ENCODE results near the gene MKLN1. TPM values are rescaled to one million over a fixed set of nuclear protein-coding genes. Genes with fewer than 3 reads are reported as not detected.
"Not testable (repeated sequence)": the region's sequence is repeated elsewhere in the genome, so short reads cannot be mapped to it uniquely, and the experiment has no call there.

Gene MKLN1
- total RNA-seq, 1 donor from 2014 or later = 99.6 TPM

DNA sequence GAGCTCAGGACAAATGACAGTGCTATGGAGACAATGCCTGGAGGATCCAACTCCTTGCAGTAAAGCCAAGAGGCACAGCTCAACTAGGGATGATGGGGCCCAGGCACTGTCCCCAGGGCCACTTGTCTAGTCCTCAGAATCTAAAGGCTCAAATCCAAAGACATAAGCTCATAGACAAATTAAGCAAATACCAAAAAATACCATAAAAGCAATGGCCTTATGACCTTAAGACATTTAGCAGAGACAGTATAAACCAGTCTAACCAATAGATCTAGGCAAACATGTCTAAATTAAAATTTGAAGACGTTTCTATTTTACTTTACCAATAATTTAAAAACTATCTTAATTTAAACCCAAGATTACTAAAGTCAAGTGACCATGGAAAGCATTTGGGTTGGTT, 14.8 kb upstream of the MKLN1 start:
- no peak for DNase-seq (ENCODE audit: low spot score)

DNA sequence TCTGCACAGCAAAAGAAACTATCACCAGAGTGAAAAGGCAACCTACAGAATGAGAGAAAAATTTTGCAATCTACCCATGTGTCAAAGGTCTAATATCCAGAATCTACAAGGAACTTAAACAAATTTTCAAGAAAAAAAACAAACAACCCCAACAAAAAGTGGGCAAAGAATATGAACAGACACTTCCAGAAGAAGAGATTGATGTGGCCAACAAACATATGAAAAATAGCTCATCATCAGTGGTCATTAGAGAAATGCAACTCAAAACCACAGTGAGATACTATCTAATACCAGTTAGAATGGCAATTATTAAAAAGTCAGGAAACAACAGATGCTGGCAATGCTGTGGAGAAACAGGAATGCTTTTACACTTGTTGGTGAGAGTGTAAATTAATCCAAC, 7.1 kb upstream of the MKLN1 start:
- DNase-seq (ENCODE audit: low spot score) = no peak

- no peak for DNase-seq (ENCODE audit: low spot score)
Measured at GRCh38 chr7:131321656-131322055, 6.0 kb upstream of the MKLN1 start.

GRCh38 chr7:131322061-131322460, 5.6 kb upstream of the MKLN1 start:
- no peak for DNase-seq (ENCODE audit: low spot score)

- DNase-seq (ENCODE audit: low spot score) = no peak
Measured at GRCh38 chr7:131322861-131323260, 4.8 kb upstream of the MKLN1 start.

DNA sequence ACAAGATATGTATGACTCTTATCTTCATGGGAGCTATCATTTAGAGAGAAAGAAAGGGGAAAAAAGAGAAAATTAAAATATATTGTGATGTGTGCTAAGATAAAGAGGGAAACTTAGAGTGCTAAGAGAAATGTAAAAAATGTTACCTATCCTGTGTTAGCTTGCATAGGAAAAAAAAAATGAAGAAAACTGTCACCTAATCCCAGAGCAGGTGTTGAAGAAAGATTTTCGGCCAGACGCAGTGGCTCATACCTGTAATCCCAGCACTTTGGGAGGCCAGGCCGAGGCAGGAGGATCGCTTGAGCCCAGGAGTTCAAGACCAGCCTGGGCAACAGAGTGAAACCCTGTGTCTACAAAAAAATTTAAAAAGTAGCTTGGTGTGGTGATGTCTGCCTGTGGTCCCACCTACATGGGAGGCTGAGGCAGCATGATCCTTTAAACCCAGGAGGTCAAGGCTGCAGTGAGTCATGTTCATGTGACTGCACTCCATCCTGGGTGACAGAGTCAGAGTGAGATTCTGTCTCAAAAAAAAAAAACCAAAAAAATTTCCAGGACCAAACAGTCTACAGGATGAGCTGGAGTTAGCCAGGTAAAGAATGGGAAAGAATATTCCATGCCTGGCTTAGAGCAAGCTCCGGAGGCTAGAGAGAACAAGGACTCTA, 2.4 kb upstream of the MKLN1 start:
- no peak for DNase-seq (ENCODE audit: low spot score)

DNA sequence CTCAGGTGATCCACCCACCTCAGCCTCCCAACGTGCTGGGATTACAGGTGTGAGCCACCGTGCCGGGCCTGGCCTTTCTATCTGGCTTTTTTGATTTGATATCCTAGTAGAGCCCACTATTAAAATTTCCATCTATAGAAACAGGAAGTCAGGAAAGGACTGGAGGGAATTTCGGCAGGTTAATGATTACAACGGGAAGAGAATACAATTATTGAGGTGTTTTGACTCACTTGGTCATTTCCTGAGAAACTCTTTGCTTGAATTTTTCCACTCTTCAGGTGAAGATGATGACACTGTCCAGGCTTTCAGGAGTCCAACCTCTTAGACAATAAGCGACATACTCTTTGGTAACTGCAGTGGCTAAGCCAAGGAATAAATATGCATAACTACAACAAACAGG, 1.1 kb upstream of the MKLN1 start:
- DNase-seq (ENCODE audit: low spot score) = no peak

- DNase-seq (ENCODE audit: low spot score) = peak; percentile 54
Measured at GRCh38 chr7:131327049-131327625, 539 bp upstream of the MKLN1 start.

DNA sequence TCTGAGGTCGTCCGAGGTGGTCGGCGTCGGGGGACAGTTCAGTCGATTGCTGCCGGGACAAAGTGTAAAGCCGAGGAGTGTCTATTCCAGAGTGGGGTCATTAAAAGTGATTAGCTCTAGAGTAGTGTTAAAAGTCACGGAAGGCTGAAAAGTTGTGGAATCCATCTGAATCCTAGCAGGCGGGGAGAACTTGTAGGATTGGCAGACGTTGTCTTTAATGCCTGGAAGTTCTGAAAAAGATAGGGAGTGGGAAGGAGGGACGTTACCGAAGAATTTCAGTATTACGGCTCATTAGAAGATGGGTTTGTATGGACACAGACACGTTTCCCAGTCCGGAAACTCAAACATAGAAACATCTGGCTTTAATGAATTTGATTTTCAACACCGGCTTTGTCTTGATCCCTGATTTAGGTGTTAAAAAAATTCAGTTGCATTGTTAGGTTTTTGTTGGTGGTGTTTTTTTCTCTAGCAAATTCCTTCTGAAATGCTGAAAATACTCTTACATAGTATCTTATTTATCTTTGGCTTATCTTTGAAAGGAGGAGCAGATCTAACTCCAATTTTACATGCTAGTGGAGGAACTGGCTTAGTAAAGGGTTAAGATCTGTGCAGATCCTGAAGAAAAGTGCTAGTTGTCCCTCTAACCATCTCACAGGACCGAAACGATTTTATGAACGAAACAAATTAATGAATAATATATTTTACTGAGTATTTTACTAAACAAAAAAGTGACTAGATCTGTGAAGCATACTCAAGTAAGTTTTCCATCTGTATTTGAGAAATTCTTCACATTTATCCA, 900 bp downstream of the MKLN1 start:
- no peak for DNase-seq (ENCODE audit: low spot score)

GRCh38 chr7:131329176-131329570, 1.5 kb downstream of the MKLN1 start:
- no peak for DNase-seq (ENCODE audit: low spot score)

DNA sequence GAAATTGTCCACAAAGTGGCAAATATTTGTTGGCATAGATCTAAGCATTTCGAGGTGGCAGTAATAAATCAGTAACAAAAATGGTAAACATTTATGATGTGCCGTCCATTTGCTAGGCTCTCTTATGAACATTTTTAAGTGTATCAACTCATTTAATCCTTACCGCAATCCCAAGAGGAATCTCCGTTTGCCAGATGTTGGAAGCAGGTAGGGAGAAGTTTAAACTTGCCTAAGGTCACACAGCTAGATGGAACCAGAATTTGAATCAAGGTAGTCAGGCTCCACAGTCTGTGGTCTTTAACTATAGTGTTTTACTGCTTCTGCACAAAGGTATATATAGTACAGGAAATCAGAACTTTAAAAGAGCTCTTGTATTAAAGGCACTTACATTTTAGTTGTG, 2.6 kb downstream of the MKLN1 start:
- DNase-seq (ENCODE audit: low spot score) = no peak

- no peak for DNase-seq (ENCODE audit: low spot score)
Measured at GRCh38 chr7:131331806-131332205, 4.1 kb downstream of the MKLN1 start.

- DNase-seq (ENCODE audit: low spot score) = not testable (repeated sequence)
Measured at GRCh38 chr7:131332729-131333128, 5.1 kb downstream of the MKLN1 start.

DNA sequence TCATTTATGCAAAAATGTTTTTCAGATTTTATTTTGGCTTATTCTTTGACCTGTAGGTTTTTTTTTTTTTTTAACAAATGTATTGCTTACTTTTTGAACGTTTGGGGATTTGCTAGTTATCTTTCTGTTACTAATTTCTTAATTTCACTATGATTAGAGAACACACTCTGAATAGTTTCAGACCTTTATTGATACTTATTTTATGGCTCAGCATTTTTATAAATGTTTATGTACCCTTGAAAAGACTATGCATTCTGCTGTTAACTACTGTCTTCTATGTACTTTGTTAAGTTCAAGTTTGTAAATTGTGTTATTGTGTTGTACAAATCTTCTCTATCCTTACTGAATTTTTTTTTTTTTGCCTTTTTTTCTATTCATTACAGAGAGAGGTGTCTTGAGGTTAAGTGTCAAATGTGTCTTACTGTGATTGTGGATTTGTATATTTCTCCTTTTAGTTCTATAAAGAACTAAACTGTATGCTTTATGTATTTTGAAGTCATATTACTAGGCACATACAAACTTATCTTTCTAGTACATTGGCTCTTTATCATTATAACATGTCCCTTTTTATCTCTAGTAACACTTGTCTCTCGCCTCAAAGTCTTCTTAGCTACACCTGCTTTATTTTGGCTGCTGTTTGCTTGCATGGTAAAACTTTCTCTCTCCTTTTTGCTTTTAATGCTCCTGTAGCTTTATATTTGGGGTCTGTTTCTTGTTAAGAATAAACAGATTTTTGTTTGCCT, 8.1 kb downstream of the MKLN1 start:
- no peak for DNase-seq (ENCODE audit: low spot score)

DNA sequence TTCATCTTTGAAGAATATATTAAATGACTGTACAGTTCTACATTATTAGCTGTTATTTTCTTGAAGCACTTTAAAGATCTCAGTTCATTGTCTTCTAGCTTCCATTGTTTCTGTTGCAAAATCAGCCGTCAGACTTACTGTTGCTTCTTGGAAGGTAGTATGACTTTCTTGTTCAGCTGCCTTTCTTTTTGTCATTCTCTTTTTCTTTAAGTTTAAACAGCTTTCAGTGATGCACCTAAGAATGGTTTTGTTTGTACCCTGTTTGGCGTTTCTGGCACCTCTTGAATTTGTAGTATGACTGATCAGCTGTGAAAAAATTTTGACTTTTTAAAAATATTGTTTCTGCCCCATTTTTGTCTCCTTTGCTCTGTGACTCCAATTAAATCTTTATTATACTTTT, 9.3 kb downstream of the MKLN1 start:
- DNase-seq (ENCODE audit: low spot score) = no peak

GRCh38 chr7:131338173-131338572, 10.5 kb downstream of the MKLN1 start:
- no peak for DNase-seq (ENCODE audit: low spot score)

DNA sequence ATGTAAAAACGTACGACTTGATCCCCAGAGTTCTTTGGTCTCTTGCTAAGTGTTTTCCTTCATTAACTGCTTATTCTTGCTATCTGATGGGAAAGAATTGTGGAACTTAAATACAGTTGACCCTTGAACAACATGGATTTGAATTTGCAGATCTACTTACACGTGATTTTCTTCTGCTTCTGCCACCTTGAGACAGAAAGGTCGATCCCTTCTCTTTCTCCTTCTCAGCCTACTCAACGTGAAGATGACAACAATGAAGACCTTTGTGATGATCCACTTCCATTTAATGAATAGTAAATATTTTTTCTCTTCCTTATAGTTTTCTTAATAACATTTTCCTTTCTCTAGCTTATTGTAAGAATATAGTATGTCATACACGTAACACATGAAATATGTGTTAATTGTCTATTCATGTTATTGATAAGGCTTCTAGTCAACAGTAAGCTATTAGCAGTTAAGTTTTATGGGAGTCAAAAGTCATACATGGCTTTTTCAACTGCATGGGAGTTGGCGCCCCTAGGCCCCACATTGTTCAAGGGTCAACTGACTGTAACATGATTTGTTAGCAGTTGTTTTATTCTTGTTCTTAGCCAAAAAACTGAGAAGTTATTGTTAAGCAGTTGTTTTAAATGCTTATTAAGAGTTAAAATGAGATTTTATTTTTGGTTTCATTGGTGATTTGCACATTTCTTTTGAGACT, 11.2 kb downstream of the MKLN1 start:
- DNase-seq (ENCODE audit: low spot score) = no peak

DNA sequence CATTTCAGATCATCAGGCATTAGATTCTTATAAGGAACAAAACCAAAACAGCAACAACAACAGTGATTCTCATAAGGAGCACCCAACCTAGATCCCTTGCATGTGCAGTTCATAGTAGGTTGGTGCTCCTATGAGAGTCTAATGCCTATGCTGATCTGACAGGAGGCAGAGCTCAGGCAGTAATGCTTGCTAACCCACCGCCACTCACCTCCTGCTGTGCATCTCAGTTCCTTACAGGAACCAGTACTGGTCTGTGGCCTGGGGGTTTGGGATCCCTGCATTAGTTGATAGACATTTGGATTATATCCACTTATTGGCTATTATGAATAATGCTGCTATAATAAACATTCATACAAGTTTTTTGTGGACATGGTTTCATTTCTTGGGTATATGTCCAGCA, 14.0 kb downstream of the MKLN1 start:
- DNase-seq (ENCODE audit: low spot score) = no peak

DNA sequence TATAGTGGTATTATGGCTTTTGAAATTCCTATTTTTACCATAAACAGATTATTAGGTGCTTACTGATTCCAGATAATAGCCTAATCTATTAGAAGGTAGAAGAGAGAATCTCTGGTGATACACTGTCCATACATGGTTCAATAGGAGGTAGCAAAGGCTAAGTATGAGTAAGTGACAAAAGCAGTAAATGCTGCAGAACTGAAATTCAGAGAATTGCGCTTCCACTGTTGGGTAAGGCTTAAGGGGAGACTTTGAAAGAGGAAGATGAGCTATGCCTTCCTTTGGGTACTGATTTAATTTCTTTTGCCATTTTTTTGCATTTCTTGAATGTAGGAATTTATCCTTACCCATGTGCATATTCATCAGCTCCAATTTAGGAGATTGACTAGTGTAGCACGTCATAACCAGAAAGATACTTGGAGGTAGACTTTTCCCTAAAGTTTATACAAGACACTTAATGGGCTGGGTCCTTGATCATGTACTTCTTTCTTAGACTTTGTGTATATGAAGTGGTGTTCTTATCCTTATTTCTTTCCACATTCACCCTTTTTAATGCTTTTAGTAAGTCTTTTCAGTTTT, 15.3 kb downstream of the MKLN1 start:
- DNase-seq (ENCODE audit: low spot score) = no peak

- DNase-seq (ENCODE audit: low spot score) = no peak
Measured at GRCh38 chr7:131346885-131347592, 19.4 kb downstream of the MKLN1 start.

- DNase-seq (ENCODE audit: low spot score) = no peak
Measured at GRCh38 chr7:131352032-131352431, 24.4 kb downstream of the MKLN1 start.

Data from ureter (tissue), 1 donor.